M059J (cell line): Measurements from ENCODE around the gene PLEKHM3. TPM values are rescaled to one million over a fixed set of nuclear protein-coding genes. Genes with fewer than 3 reads are reported as not detected.

Source experiments
- DNase-seq: peaks from one replicate; pipeline ENCODE4 v3.0.0-alpha.2; 2012; ENCODE audit warnings: low read depth
- total RNA-seq: library from RNA; depleted of rRNA; stranded (reverse); fragments of >200 nt; shearing (Covaris generic); gene quantifications from 2 replicates; pipeline ENCODE4 v1.2.3, GENCODE V29; 2014; rRNA removed

PLEKHM3 gene
- total RNA-seq, 1 experiment from 2014 or later, result 5.3 TPM

GRCh38 chr2:207796585-207797350, 228.6 kb downstream of the PLEKHM3 start:
- DNase-seq, result no peak

GRCh38 chr2:207792244-207792785, 233.0 kb downstream of the PLEKHM3 start:
- peak; percentile 87 for DNase-seq

- no peak for DNase-seq
These were observed 233.6 kb downstream of the PLEKHM3 start for GRCh38 chr2:207791579-207792243.

- DNase-seq, result no peak
These were observed 234.4 kb downstream of the PLEKHM3 start for GRCh38 chr2:207790898-207791297.

- DNase-seq, result no peak
These were observed 237.5 kb downstream of the PLEKHM3 start for GRCh38 chr2:207787800-207788199.

- DNase-seq, result no peak
These were observed 238.3 kb downstream of the PLEKHM3 start for GRCh38 chr2:207787017-207787416.

GRCh38 chr2:207784898-207785297, 240.4 kb downstream of the PLEKHM3 start:
- DNase-seq, result no peak

GRCh38 chr2:207783514-207783913, 241.8 kb downstream of the PLEKHM3 start:
- DNase-seq, result no peak

- no peak for DNase-seq
These were observed 242.9 kb downstream of the PLEKHM3 start for GRCh38 chr2:207782238-207783030.

- no peak for DNase-seq
These were observed 245.8 kb downstream of the PLEKHM3 start for GRCh38 chr2:207779523-207779922.

- no peak for DNase-seq
These were observed 246.9 kb downstream of the PLEKHM3 start for GRCh38 chr2:207778298-207778882.

- no peak for DNase-seq
These were observed 248.2 kb downstream of the PLEKHM3 start for GRCh38 chr2:207777124-207777523.

GRCh38 chr2:207775473-207775872, 249.9 kb downstream of the PLEKHM3 start:
- no peak for DNase-seq

GRCh38 chr2:207772844-207773205, 252.5 kb downstream of the PLEKHM3 start:
- peak; percentile 60 for DNase-seq

GRCh38 chr2:207772081-207772843, 253.1 kb downstream of the PLEKHM3 start:
- DNase-seq, result peak; percentile 93

GRCh38 chr2:207771421-207771820, 253.9 kb downstream of the PLEKHM3 start:
- no peak for DNase-seq

Other genes starting within 250 kb of the PLEKHM3 start
- gene CRYGD, start 99.0 kb upstream of the PLEKHM3 start, total RNA-seq, result not detected in 2 replicates
- not detected in 2 replicates for gene CRYGC, start 104.3 kb upstream of the PLEKHM3 start, total RNA-seq
- gene CRYGB, start 120.6 kb upstream of the PLEKHM3 start, total RNA-seq, result not detected in 2 replicates
- not detected in 2 replicates for gene CRYGA, start 138.1 kb upstream of the PLEKHM3 start, total RNA-seq
- gene C2orf80, start 164.5 kb upstream of the PLEKHM3 start, total RNA-seq, result not detected in 2 replicates
- 114 and 145 TPM in 2 replicates for gene IDH1, start 229.5 kb upstream of the PLEKHM3 start, total RNA-seq
- 12.0 and 16.6 TPM in 2 replicates for gene PIKFYVE, start 240.7 kb upstream of the PLEKHM3 start, total RNA-seq